ENCODE results near the gene SGCD.

Gene SGCD

GRCh38 chr5:156473269-156473908 is 146.4 kb downstream of the SGCD start:
- DNase-seq (ENCODE audit: low read depth in 2 of 2): peak; percentile 50 to 53
- TF ChIP-seq CTCF (IDR thresholded peaks at IDR 0.05; ENCODE audit: low read depth, low read length): no peak
- no peak overlapping the region for H3K4me3 ChIP-seq (replicated peaks in 1 of 2; ENCODE audit: low read depth in 2 of 2, low read length in 2 of 2)

- DNase-seq (ENCODE audit: low read depth in 2 of 2): peak; percentile 23 to 49
- no peak for TF ChIP-seq CTCF (IDR thresholded peaks at IDR 0.05; ENCODE audit: low read depth, low read length)
- no peak overlapping the region for H3K4me3 ChIP-seq (replicated peaks in 1 of 2; ENCODE audit: low read depth in 2 of 2, low read length in 2 of 2)
Measured at GRCh38 chr5:156474251-156474650, 147.3 kb downstream of the SGCD start.

- DNase-seq (ENCODE audit: low read depth in 2 of 2): peak; percentile 70 to 88
- H3K4me3 ChIP-seq (replicated peaks in 1 of 2; ENCODE audit: low read depth in 2 of 2, low read length in 2 of 2): no peak overlapping the region
- TF ChIP-seq CTCF (IDR thresholded peaks at IDR 0.05; ENCODE audit: low read depth, low read length): no peak
Measured at GRCh38 chr5:156475182-156476157, 148.5 kb downstream of the SGCD start.

GRCh38 chr5:156476158-156476551 is 149.2 kb downstream of the SGCD start:
- H3K4me3 ChIP-seq (replicated peaks in 1 of 2; ENCODE audit: low read depth in 2 of 2, low read length in 2 of 2): no peak overlapping the region
- DNase-seq (ENCODE audit: low read depth in 2 of 2): no peak
- TF ChIP-seq CTCF (IDR thresholded peaks at IDR 0.05; ENCODE audit: low read depth, low read length): no peak

GRCh38 chr5:156476678-156477077 is 149.7 kb downstream of the SGCD start:
- DNase-seq (ENCODE audit: low read depth in 2 of 2): no peak
- no peak overlapping the region for H3K4me3 ChIP-seq (replicated peaks in 1 of 2; ENCODE audit: low read depth in 2 of 2, low read length in 2 of 2)
- TF ChIP-seq CTCF (IDR thresholded peaks at IDR 0.05; ENCODE audit: low read depth, low read length): no peak

GRCh38 chr5:156477196-156477595 is 150.2 kb downstream of the SGCD start:
- no peak for TF ChIP-seq CTCF (IDR thresholded peaks at IDR 0.05; ENCODE audit: low read depth, low read length)
- no peak overlapping the region for H3K4me3 ChIP-seq (replicated peaks in 1 of 2; ENCODE audit: low read depth in 2 of 2, low read length in 2 of 2)
- peak in 1 of 2 donors; percentile 8 for DNase-seq (ENCODE audit: low read depth in 2 of 2)

Measured in cardiac fibroblast (primary cell).